HUES64 (cell line): ENCODE measurements around the gene MVD.

ENCODE experiments used
- H3K27ac ChIP-seq: 2 replicates; pipeline ENCODE4 v1.7.0; 2013; ENCODE audit warnings: low read depth, low read length, inconsistent platforms
- H3K27me3 ChIP-seq: 2 replicates; pipeline ENCODE4 v1.6.1; 2013; ENCODE audit warnings: mild to moderate bottlenecking, low read length; ENCODE audit not compliant: insufficient read depth
- H3K36me3 ChIP-seq: 2 replicates; pipeline ENCODE4 v1.6.1; 2013; ENCODE audit warnings: mild to moderate bottlenecking, low read length; ENCODE audit not compliant: insufficient read depth
- H3K4me1 ChIP-seq: 2 replicates; pipeline ENCODE4 v1.6.1; 2013; ENCODE audit warnings: mild to moderate bottlenecking, low read length, moderate library complexity; ENCODE audit not compliant: insufficient read depth
- H3K4me3 ChIP-seq: 2 replicates; pipeline ENCODE4 v1.5.1; 2013; ENCODE audit warnings: mild to moderate bottlenecking, low read length, moderate library complexity
- H3K9ac ChIP-seq: 2 replicates; pipeline ENCODE4 v1.6.1; 2013; ENCODE audit warnings: mild to moderate bottlenecking, low read depth, low read length
- H3K9me3 ChIP-seq: 2 replicates; pipeline ENCODE4 v1.6.1; 2013; ENCODE audit warnings: low read depth, low read length; ENCODE audit not compliant: insufficient read depth
- WGBS: fragments of 150-250, 120-280 bp; methylation state at CpG from one replicate; pipeline ENCODE4 v1.1.7; 2013; ENCODE audit warnings: missing lambda C conversion rate; 5-methylcytosine and 5-hydroxymethylcytosine counted together

Gene MVD

DNA sequence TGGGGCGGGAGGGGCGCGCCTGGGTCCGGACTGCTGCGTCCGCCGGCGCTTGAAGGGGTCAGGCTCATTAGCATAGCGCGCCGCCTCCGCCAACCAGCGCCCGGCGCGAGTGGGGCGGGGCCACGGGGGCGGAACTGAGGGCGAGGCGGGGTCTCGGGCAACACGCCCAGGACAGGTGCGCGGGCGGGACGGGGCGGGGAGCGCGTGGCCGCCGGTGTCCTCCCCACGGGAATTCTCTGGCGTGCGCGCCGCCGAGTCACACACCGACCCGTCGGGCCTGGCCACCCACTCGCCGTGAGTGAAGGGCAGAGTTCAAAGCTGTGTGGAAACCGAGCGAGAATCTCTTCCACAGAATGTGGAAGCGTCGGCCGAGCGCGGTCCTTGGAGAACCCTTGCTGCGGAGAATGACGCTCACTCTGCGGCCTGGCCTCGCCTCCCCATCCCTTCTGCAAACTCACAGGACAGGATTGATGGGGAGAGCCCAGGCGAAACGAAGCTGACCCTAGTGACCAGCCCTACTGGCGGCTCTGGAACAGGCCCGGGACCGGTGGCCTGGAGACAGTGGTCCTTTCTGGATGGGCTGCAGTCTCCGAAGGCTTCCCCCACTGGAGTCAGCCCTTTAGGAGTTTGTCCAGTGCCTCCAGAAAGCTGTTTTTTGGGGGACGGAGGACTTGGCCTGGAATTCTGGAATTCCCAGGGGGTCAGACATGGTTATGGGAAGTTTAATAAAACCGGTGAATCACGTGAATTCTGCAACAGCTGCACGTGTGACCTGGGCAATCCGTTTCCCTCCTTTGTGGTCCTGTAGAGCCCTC is 23.8 kb upstream of the MVD start, which contains the start of gene SNAI3:
Gene SNAI3 (minus strand): TSS at position 69 of the 815 bp plus-strand sequence. CDS start 101 bp downstream, outside the sequence.
- Histone ChIP-seq H3K9ac (peak within 1 kb of the TSS; percentile 68; the same call in 1 of the 2 replicates), H3K27me3 (peaks cover 49% of the 10 kb centered on the region)

DNA sequence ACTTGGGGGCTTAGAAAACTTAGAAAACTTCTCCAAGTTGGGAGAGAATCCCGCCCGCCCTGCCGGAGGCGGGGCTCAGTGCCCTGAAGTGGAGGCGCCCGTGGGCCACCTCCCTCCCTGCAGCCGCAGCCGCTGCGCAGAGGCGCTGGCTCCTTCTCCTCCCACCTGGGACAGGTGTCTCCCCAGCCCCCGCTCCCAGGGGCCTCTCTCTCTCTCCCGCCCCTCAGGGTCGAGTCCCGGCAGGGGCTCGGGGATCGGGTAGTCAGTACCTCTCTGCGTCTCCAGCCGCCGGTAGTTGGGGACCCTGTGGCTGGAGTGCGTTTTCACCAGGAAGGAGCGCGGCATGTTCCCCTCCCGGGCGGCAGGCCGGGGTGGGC is 23.2 kb upstream of the MVD start:
- Histone ChIP-seq H3K27ac (no peak overlapping the region), H3K9ac (peak overlapping the region; percentile 68; the same call in 1 of the 2 replicates), H3K36me3 (no peaks in the 10 kb centered on the region), H3K27me3 (peaks cover 49% of the 10 kb centered on the region), H3K9me3 (no peaks in the 10 kb centered on the region), H3K4me1 (peaks cover 4% of the 10 kb centered on the region), H3K4me3 (peak overlapping the region; percentile 78)
- WGBS = under 1% methylated on average over 25 of the region's 25 CpGs

More for the DNA sequence above, 23.8 kb upstream of the MVD start, which contains the start of gene SNAI3:
- no peaks in the 10 kb centered on the region for H3K36me3 ChIP-seq
- WGBS = 7% methylated on average over 65 of the region's 65 CpGs
- H3K4me1 ChIP-seq = peaks cover 4% of the 10 kb centered on the region
- H3K27ac ChIP-seq = no peak within 1 kb of the TSS
- H3K9me3 ChIP-seq = no peaks in the 10 kb centered on the region
- peak within 1 kb of the TSS; percentile 78 for H3K4me3 ChIP-seq

DNA sequence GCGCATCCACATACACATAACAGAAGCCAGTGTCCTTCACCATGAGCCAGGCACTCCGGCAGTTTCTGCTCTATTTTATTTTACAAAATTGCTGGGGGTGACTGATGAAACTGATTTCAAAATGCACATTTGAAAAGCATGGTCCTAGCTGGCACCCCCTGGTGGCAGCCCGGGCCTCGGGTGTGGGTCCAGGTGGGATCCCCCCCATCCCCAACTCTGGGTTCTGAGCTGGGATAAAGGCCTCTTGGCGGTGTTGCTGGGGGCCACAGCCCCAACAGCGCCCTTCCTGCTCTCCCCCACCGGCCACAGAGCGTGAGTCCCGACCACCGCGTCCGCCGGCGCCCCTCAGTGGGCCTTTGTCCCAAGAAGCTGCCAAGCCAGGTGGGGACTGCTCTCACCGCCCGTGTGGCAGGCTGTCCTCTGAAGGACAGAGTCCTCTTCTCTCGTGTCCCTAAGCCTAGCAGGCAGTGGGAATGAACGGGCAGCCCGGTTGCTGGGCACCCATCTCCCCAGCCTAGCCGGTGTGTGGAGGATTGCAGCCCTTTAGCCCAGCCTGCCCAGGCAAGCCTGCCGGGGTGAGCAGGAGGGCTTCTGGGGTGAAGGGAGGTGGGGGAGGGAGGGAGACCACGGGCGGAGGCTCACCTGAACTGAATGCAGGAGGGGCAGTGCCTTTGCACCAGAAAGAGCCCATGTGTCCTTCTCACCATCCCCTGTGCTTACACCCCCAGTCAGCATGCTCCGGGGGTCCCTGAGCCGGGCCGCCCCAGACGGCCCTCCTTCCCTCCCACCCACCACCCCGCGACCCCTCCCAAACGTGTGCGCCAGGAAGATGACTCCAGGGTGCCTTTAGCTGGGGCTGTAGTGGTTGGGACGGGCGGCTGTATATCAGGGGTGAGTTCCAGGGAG is 22.5 kb upstream of the MVD start:
- peaks cover 4% of the 10 kb centered on the region for H3K4me1 ChIP-seq
- no peaks in the 10 kb centered on the region for H3K9me3 ChIP-seq
- H3K27ac ChIP-seq = no peak overlapping the region
- WGBS = 10% methylated on average over 33 of the region's 33 CpGs
- no peaks in the 10 kb centered on the region for H3K36me3 ChIP-seq
- peak overlapping the region; percentile 78 for H3K4me3 ChIP-seq
- H3K27me3 ChIP-seq = peaks cover 49% of the 10 kb centered on the region
- peak overlapping the region; percentile 68; the same call in 1 of the 2 replicates for H3K9ac ChIP-seq

DNA sequence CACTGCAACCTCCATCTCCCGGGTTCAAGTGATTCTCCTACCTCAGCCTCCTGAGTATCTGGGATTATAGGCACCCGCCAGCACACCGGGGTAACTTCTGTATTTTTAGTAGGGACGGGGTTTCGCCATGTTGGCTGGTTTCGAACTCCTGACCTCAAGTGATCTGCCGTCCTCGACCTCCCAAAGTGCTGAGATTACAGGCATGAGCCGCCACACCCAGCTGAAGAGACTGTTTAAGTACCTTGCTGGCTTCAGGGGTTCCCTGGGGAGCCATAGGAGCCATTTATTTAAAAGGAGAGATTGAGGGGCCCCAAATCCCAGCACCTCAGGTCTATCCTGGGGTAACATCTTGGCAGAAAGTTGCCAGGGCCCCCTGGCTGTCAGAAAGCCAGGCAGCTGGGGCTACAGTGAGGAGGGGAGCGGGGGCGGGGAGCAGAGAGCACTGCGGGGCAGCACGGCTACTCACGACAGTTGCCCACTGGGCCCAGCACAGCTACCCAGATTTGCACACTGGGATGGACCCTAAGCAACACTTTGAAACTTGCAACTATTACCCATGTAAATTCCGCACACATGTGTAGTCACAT is 21.8 kb upstream of the MVD start:
- Histone ChIP-seq H3K4me1 (peaks cover 4% of the 10 kb centered on the region), H3K9ac (no peak overlapping the region), H3K27me3 (peaks cover 49% of the 10 kb centered on the region), H3K9me3 (no peaks in the 10 kb centered on the region), H3K36me3 (no peaks in the 10 kb centered on the region), H3K4me3 (peak overlapping the region; percentile 78), H3K27ac (no peak overlapping the region)
- WGBS = 81% methylated on average over 15 of the region's 15 CpGs

DNA sequence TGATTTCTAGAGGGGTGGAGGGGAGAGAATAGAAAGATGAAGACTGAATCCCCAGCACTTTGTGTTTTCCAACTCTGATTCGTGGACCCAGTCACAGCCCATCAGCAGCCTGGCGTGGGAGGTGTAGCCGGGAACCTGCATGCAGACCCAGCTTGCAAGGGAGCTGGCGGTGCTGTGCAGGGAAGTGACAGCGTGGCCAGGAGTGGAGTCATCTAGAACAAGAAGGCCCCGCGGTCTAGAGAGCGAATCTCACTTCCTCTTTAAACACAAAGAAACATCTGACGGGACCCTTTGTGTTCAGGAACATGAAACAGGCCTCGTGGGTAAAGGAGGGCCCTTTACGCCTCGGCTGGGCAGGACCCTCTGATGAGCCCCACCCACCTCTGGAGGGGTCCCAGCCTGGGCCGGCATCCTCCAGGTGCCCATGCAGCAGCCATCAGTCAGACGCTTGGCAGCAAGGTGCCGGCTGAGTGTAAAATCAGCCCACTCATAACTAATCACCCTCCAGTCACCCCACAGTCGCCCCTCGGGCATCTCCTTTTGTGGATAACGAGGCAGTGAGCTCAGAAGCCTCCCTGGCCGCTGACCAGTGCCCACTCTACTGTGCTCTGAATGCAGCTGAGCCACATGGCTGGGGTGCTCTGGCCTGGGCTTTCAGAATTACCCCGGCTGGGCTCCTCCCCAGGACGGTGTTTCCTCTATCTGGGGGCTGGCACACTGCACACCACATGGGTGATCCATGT is 19.0 kb upstream of the MVD start:
- Histone ChIP-seq H3K4me3 (no peak overlapping the region), H3K27me3 (peaks cover 27% of the 10 kb centered on the region), H3K36me3 (no peaks in the 10 kb centered on the region), H3K9ac (no peak overlapping the region), H3K27ac (no peak overlapping the region), H3K4me1 (peaks cover 4% of the 10 kb centered on the region), H3K9me3 (no peaks in the 10 kb centered on the region)
- WGBS = 80% methylated on average over 21 of the region's 21 CpGs

DNA sequence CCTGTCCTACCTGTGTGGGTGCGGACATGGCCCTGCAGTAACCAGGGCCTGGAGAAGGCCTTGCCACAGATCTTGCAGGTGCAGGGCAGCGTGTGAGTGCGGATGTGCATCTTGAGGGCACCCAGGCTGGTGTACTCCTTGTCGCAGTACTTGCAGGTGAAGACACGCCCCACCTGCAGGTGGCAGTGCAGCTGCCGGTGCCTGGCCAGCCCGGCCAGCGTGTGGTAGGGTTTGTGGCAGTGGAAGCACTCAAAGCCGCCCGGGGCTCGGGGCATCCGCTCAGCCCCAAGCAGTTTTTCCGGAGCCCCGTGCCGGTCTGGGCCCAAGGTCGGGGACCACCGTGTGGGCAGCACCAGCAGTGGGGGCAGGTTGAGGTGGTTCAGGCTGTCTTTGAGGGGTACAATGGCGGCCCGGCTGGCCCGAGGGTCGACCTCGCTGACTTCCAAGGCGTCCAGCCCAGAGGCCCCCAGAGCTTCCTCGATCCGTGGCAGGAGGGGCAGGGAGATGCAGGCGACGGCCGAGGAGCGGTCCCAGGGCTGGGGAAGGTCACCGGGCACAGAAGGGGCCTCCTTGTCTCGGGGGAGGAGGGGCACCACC is 18.3 kb upstream of the MVD start:
- H3K4me3 ChIP-seq = no peak overlapping the region
- no peak overlapping the region for H3K9ac ChIP-seq
- no peaks in the 10 kb centered on the region for H3K36me3 ChIP-seq
- H3K27me3 ChIP-seq = peaks cover 22% of the 10 kb centered on the region
- H3K27ac ChIP-seq = no peak overlapping the region
- H3K9me3 ChIP-seq = no peaks in the 10 kb centered on the region
- 84% methylated on average over 31 of the region's 31 CpGs for WGBS
- peaks cover 4% of the 10 kb centered on the region for H3K4me1 ChIP-seq

DNA sequence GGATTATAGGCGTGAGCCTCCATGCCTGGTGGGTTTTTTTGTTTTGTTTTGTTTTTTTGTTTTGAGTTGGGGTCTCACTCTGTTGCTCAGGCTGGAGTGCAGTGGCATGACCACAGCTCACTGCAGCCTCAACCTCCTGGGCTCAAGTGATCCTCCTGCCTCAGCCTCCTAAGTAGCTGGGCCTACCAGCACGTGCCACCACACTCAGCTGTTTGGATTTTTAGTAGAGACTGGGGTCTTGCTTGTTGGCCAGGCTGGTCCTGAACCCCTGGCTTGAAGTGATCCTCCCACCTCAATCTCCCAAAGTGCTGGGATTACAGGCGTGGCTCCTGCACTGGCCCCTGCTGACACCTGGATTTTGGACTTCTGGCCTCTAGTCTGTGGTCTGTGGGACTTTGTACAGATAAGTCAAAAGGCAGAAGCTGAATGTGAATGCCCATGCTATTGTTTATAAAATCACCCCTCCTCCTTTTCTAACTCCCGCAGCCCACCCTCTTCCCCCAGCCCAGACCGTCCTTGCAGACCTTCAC is 17.7 kb upstream of the MVD start:
- H3K9me3 ChIP-seq = no peaks in the 10 kb centered on the region
- H3K36me3 ChIP-seq = no peaks in the 10 kb centered on the region
- H3K9ac ChIP-seq = no peak overlapping the region
- no peak overlapping the region for H3K27ac ChIP-seq
- peaks cover 17% of the 10 kb centered on the region for H3K27me3 ChIP-seq
- 85% methylated on average over 5 of the region's 5 CpGs for WGBS
- H3K4me3 ChIP-seq = no peak overlapping the region
- peaks cover 4% of the 10 kb centered on the region for H3K4me1 ChIP-seq

DNA sequence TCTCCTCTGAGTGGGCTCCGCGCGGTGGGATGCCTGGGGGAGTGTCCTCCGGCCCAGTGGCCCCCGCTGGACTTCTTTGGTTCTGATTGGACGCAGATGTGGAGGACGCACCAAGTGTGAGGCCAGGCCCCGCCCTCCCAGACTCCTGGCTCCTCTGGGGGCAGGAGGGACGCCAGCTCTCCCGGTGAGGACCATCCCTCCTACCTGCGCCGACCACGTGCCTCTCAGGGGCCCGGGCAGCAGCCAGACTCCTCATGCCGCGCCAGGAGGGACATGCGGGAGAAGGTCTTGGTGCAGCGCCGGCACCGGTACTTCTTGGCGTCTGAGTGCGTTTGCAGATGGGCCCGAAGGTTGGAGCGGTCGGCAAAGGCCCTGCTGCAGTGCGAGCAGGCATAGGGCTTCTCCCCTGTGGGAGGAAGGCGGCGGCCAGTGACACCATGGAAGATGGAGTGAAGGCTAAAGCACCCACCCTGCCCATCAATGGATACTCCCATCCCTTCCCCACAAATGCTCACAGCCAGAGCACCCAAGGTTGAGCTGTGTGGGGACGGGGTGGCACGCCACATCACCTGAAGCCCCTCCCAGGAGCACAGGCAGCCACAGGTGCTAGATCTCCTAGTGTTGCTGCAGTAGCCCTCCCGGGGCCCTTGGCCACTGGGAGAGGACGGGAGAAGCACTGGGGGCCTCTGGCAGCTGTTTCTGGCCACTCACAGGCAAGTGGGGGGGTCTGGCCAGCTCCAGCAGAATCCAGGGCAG is 15.5 kb upstream of the MVD start:
- H3K27ac ChIP-seq = no peak overlapping the region
- H3K4me3 ChIP-seq = no peak overlapping the region
- no peaks in the 10 kb centered on the region for H3K9me3 ChIP-seq
- no peaks in the 10 kb centered on the region for H3K36me3 ChIP-seq
- WGBS = 65% methylated on average over 31 of the region's 32 CpGs
- no peak overlapping the region for H3K9ac ChIP-seq
- no peaks in the 10 kb centered on the region for H3K4me1 ChIP-seq
- H3K27me3 ChIP-seq = no peaks in the 10 kb centered on the region

DNA sequence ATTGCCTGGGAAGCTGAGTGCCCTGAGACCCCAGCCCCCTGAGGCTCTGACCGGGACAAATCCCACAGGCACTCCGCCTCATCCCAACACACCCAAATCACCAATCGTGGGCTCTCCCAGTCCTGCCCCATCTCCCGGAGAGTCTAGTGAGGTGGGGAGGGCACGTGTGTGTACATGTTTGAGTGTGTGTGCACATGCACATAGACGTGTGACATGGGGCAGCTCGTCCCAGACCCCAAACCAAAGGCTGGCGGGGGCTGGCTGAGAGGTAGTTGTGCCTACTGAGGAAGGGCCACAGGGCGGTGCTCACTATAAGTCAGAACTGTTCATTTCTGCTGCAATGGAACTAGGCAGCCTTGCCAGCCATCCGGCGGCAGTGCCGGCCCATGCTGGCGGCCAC is 14.8 kb upstream of the MVD start:
- no peaks in the 10 kb centered on the region for H3K27me3 ChIP-seq
- H3K27ac ChIP-seq = no peak overlapping the region
- no peaks in the 10 kb centered on the region for H3K9me3 ChIP-seq
- no peaks in the 10 kb centered on the region for H3K4me1 ChIP-seq
- H3K4me3 ChIP-seq = no peak overlapping the region
- H3K9ac ChIP-seq = no peak overlapping the region
- 79% methylated on average over 12 of the region's 13 CpGs for WGBS
- no peaks in the 10 kb centered on the region for H3K36me3 ChIP-seq
